Activated naive CD4-positive, alpha-beta T cell treated with anti-CD3 and anti-CD28 coated beads, Interleukin-2, amount 50 U/mL, for 72 hours (primary cell): ENCODE results near the gene CDK2AP2. TPM values are rescaled to one million over a fixed set of nuclear protein-coding genes. Genes with fewer than 3 reads are reported as not detected.
A peak's percentile ranks its signal among the peaks of the same experiment; 100 is the strongest.
"Not testable (repeated sequence)": the region's sequence is repeated elsewhere in the genome, so short reads cannot be mapped to it uniquely, and the experiment has no call there.

ENCODE experiments used
- ATAC-seq, 2 donors: fragments of 150-1000 bp; cut with Tn5 transposase; 2 replicates each; pipeline ENCODE4 v1.10.0; 2021; ENCODE audit warnings: mild to moderate bottlenecking in 2 of 2, moderate library complexity in 2 of 2
- DNase-seq, 2 donors: peaks; one replicate each; pipeline ENCODE4 v3.0.0; 2021 to 2022; ENCODE audit warnings: low spot score in 2 of 2
- H3K27ac Mint-ChIP-seq, 2 donors: one replicate each; pipeline ENCODE4 v1.8.0; 2022; ENCODE audit warnings: mild to moderate bottlenecking in 2 of 2, mixed read lengths in 2 of 2
- H3K36me3 Mint-ChIP-seq, 2 donors: one replicate each; pipeline ENCODE4 v1.8.0; 2022; ENCODE audit warnings: mixed read lengths in 2 of 2
- H3K9me3 Mint-ChIP-seq, 2 donors: one replicate each; pipeline ENCODE4 v1.8.0; 2022; ENCODE audit warnings: mixed read lengths in 2 of 2
- total RNA-seq, 2 donors: library from RNA; stranded (reverse); gene quantifications; one replicate each; pipeline ENCODE4 v1.2.3, GENCODE V29; 2022

CDK2AP2 gene
- total RNA-seq, 2 donors from 2014 or later = 72.4 to 85.2 TPM

DNA sequence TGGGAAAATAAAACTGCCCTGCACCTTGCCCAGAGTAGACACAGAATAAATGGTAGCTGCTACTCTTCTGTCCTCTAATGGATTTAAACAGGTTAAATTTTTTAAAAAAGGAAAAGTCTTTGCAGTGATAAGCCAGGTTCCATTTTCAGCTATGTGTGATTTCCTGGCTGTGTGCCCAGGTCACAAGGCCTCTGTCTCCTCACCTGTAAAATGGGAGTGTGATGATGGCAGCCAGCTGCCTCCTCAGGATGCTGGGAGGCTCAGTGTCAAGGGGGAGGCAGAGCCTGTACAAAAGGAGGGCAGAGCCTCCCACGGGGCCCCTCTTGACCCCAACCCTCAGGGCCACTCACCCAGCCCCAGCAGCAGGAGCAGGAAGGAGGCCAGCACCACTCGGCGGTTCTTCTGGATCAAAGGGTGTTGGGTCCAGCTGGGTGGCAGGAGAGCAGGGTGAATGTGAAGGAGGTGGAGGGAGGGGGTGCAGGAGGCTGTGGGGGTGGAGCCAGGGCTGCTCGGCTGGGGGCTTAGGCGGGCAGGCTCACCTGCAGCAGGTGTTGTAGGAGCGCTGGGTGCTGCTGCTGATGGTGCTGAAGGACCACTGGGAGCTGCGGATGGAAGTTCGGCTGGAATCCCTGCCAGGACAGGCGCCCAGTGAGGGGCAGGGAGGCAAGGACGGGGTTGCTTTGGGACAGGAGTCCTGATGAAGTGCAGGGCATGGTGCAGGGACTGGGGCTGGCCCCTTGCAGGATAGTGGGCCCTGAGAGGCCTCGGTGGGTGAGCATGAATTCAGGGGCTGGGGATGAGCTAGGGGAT is 40.8 kb downstream of the CDK2AP2 start:
- Mint-ChIP-seq H3K9me3 (no peaks in the 10 kb centered on the region), H3K27ac (peak overlapping the region; percentile 82 to 97), H3K36me3 (peaks cover 7 to 15% of the 10 kb centered on the region in 2 donors)
- ATAC-seq = no peak
- DNase-seq = no peak

DNA sequence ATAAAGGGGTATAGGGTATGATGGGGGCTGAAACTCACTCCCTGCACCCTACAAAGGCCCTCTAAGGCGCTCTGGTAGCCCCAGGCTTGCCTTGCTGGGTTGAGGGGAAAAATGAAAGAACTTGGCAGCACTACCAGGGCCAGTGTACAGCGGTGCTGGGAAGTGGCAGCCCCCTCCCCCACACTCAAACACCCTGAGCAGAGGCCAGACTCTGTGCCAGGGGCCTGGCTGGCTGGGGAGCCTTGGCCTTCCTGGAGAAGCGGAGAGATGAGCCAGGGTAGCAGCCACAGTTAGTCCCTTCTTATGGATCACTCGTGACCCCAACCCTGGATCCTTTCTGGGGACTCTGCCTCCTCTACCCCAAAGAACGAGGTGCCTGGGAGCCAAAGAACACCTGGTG is 41.6 kb downstream of the CDK2AP2 start:
- H3K9me3 Mint-ChIP-seq = no peaks in the 10 kb centered on the region
- DNase-seq (no peak), ATAC-seq (no peak)
- H3K27ac Mint-ChIP-seq = no peak overlapping the region
- peaks cover 7 to 15% of the 10 kb centered on the region in 2 donors for H3K36me3 Mint-ChIP-seq

DNA sequence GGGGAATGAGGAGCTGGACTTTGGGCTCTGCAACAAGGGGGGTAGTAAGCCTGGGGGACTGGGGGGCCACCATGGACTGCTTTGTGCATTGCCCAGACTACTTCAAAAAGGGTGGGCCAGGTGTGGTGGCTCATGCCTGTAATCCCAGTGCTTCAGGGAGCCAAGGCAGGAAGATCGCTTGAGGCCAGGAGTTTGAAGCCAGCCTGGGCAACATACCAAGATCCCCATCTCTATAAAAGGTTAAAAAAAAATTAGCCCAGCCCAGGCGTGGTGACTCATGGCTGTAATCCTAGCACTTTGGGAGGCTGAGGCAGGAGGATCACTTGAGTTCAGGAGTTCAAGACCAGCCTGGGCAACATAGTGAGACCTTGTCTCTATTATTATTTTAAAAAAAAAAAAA is 42.4 kb downstream of the CDK2AP2 start:
- peak overlapping the region in 1 of 2 donors; percentile 97 for H3K27ac Mint-ChIP-seq
- not testable (repeated sequence) for H3K9me3 Mint-ChIP-seq, ATAC-seq, DNase-seq
- peaks cover 7 to 15% of the 10 kb centered on the region in 2 donors for H3K36me3 Mint-ChIP-seq

DNA sequence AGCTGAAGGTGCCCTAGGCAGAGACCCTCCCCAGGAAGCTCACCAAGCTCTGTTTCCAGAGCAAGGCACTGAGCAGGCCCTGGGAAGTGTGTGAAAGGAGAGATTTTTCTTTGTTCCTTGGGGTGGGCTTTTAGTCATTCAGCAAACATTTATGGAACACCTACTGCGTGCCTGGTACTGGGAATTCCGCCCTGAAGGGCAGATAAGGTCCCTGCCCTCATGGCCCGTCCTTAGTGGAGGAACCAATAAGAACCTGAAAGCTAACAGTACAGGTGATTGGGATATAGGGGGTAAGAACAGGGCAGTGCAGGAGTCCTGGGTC is 42.8 kb downstream of the CDK2AP2 start:
- no peak for DNase-seq
- no peak for ATAC-seq
- Mint-ChIP-seq H3K27ac (peak overlapping the region in 1 of 2 donors; percentile 97), H3K36me3 (peaks cover 7 to 15% of the 10 kb centered on the region in 2 donors), H3K9me3 (no peaks in the 10 kb centered on the region)

DNA sequence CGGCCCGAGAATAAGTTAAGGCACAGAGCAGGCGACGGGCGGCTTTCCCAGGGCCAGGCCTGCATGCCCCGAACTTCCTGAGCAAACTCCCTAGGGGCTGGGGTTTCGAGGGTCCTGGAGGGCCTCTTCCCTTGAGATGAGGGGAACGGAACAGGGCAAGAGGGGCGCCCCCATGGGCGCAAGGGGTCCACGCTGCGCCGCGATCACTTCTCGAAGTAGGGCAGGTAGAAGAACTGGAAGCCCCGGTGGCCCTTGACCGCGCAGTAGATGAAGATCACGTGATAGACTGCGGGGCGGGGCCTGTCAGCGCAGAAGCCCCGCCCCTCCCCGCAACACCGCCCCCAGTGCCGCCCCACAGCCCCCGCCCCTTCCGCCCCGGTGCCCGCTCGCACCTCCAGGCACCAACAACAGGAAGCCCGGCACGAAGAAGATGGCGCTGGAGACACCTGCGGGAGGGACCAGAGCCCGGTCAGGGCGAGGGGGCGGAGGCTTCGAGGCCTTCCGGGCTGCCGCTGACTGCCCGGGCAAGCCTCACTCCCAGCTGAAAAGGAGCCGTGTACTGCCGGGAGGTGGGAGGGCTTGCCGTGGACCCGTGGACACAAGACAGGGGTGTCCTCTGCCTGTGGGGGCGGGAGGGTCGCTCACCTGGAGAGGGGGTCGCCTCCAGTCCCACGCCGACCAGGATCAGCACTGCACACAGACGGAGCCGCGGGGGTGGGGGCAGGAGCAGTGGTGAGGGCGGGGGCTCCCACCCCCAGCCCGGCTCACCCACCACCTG is 43.4 kb downstream of the CDK2AP2 start:
- H3K9me3 Mint-ChIP-seq = no peaks in the 10 kb centered on the region
- DNase-seq (peak; percentile 91 to 92), ATAC-seq (peak; percentile 81 to 86)
- H3K27ac Mint-ChIP-seq = peak overlapping the region; percentile 81 to 97
- peaks cover 7 to 15% of the 10 kb centered on the region in 2 donors for H3K36me3 Mint-ChIP-seq

DNA sequence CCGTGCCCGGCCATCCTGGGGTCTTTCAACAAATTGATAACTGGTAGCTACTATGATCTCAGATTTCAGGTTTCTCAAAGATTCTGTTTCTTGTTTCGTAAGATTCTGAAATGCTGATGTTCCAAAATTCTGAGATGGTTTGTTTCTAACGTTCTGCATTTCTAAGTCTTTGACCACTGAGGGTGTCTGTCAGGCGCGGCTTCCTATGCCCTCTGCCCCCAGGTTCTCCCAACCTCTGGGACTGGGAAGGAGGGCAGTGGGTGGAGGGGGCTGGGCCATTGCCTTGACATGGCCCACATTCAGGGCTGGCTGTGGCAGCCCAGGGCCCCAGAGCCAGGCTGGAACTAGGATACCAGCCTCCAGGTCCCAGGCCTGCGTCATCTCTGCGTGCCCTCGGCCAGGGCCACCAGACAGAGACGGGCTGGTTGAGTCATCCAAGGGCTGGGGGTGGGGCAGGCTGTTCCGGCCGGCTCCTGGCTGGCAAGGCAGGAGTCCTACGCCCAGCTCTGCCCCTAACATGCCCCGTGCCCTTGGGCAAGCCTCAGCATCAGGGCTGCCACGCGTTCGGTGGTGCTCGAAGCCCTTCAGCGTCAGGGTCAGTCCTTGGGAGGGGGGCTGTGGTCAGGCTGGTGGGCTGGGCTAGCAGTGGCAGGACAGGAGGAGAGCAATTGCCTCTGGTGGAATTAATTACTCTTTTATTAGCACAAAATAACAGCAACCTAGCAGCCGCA is 44.1 kb downstream of the CDK2AP2 start:
- Mint-ChIP-seq H3K9me3 (no peaks in the 10 kb centered on the region), H3K27ac (peak overlapping the region; percentile 81 to 97), H3K36me3 (peaks cover 7 to 15% of the 10 kb centered on the region in 2 donors)
- DNase-seq = peak in 1 of 2 donors; percentile 56
- ATAC-seq = no peak

DNA sequence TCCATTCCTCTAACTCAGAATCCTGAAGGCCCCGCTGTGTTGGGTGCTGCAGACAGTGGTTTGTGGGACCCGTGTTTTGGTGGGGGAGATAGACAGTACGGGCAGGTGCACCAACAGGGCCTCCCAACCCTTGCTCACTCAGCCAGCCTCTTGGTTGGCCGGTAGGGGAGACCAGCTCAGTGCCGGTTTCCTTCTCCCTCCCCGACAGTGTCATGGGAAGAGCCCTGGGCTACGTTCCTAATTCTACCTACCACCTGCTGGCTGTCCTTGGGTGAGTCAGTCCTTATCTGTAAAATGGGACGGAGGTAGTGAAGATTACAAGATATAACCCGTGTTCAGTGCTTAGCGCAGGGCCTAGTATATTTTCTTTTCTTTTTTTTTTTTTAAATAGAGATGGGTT is 44.8 kb downstream of the CDK2AP2 start:
- DNase-seq (no peak), ATAC-seq (no peak)
- Mint-ChIP-seq H3K27ac (no peak overlapping the region), H3K36me3 (peaks cover 7 to 11% of the 10 kb centered on the region in 2 donors), H3K9me3 (no peaks in the 10 kb centered on the region)

DNA sequence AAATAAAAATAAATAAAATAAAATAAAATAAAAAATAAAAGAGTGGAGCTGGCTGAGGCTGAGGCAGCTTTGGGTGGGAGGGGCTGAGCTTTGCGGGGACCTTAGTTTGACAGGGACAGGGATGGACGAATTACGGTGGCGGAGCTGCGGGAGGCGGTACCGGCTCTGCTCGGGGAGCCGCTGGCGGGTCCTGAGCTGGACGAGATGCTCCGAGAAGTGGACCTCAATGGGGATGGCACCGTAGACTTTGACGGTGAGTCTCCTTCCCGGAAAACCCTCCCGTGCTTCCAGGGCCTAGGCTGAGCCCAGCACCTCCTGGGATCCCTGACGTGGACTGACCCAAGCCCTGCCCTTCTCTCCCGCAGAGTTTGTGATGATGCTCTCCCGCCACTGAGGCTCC is 49.7 kb downstream of the CDK2AP2 start:
- no peak for DNase-seq
- no peak overlapping the region for H3K27ac Mint-ChIP-seq
- no peaks in the 10 kb centered on the region for H3K36me3 Mint-ChIP-seq

DNA sequence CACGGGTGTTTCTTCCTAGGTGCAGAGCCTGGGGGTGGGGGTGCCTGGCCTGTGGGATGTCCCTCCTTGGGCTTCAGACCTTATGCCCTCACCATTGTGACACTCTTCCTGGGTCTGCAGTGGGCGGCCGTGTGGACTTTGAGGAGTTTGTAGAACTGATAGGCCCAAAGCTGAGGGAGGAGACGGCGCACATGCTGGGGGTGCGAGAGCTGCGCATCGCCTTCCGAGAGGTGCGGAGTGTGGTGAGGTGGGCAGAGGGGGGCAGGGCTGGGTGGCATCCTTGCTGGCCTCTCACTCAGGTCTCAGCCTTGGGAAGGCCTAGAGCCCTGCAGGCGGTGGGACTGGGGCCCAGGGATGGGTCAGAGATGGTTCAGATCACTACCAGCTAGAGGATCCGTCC is 50.5 kb downstream of the CDK2AP2 start:
- Mint-ChIP-seq H3K27ac (peak overlapping the region in 1 of 2 donors; percentile 46), H3K9me3 (no peaks in the 10 kb centered on the region), H3K36me3 (no peaks in the 10 kb centered on the region)
- ATAC-seq = no peak
- no peak for DNase-seq

More for the DNA sequence above, 49.7 kb downstream of the CDK2AP2 start:
- no peaks in the 10 kb centered on the region for H3K9me3 Mint-ChIP-seq
- ATAC-seq = no peak

Other genes starting within 250 kb of the CDK2AP2 start
- gene GRK2, start 241.7 kb downstream of the CDK2AP2 start, total RNA-seq = 100 to 1,000 TPM; 289 to 376 TPM
- 100 to 1,000 TPM in 1 of 2 donors, 10 to 100 TPM in 1; 76.0 to 213 TPM for gene ANKRD13D, start 218.9 kb downstream of the CDK2AP2 start, total RNA-seq
- 10 to 100 TPM; 11.6 to 16.5 TPM for gene SSH3, start 204.6 kb downstream of the CDK2AP2 start, total RNA-seq
- 10 to 100 TPM; 49.9 to 57.2 TPM for gene POLD4, start 154.6 kb downstream of the CDK2AP2 start, total RNA-seq
- gene CLCF1, start 134.6 kb downstream of the CDK2AP2 start, total RNA-seq = under 1 TPM in 1 of 2 donors, not detected in 1; 0.89 TPM
- 10 to 100 TPM; 35.6 to 53.7 TPM for gene RAD9A, start 116.2 kb downstream of the CDK2AP2 start, total RNA-seq
- gene PPP1CA, start 106.3 kb downstream of the CDK2AP2 start, total RNA-seq = 100 to 1,000 TPM; 238 to 253 TPM
- 100 to 1,000 TPM; 135 to 155 TPM for gene TBC1D10C, start 104.1 kb downstream of the CDK2AP2 start, total RNA-seq
- 1 to 10 TPM; 1.4 to 4.5 TPM for gene CARNS1, start 92.5 kb downstream of the CDK2AP2 start, total RNA-seq
- gene RPS6KB2, start 79.7 kb downstream of the CDK2AP2 start, total RNA-seq = 10 to 100 TPM; 64.3 to 68.8 TPM
- gene PTPRCAP, start 70.5 kb downstream of the CDK2AP2 start, total RNA-seq = 100 to 1,000 TPM in 1 of 2 donors, 10 to 100 TPM in 1; 65.2 to 131 TPM
- 100 to 1,000 TPM; 293 to 428 TPM for gene CORO1B, start 64.7 kb downstream of the CDK2AP2 start, total RNA-seq
- not detected for gene GPR152, start 55.4 kb downstream of the CDK2AP2 start, total RNA-seq
- 1 to 10 TPM; 1.7 to 2.8 TPM for gene CABP4, start 52.8 kb downstream of the CDK2AP2 start, total RNA-seq
- 10 to 100 TPM; 39.1 to 77.9 TPM for gene TMEM134, start 38.9 kb downstream of the CDK2AP2 start, total RNA-seq
- 100 to 1,000 TPM; 151 to 207 TPM for gene AIP, start 25.1 kb downstream of the CDK2AP2 start, total RNA-seq
- 100 to 1,000 TPM; 102 to 122 TPM for gene PITPNM1, start 2.8 kb downstream of the CDK2AP2 start, total RNA-seq
- gene CABP2, start 15.3 kb upstream of the CDK2AP2 start, total RNA-seq = not detected
- 100 to 1,000 TPM; 247 to 466 TPM for gene GSTP1, start 75.7 kb upstream of the CDK2AP2 start, total RNA-seq
- gene NDUFV1, start 98.8 kb upstream of the CDK2AP2 start, total RNA-seq = 100 to 1,000 TPM; 237 to 286 TPM
- gene NUDT8, start 121.8 kb upstream of the CDK2AP2 start, total RNA-seq = 10 to 100 TPM; 27.6 to 37.3 TPM
- not detected for gene TBX10, start 131.6 kb upstream of the CDK2AP2 start, total RNA-seq
- gene ACY3, start 142.6 kb upstream of the CDK2AP2 start, total RNA-seq = under 1 TPM in 1 of 2 donors, not detected in 1; 0.18 TPM
- not detected for gene ALDH3B2, start 166.5 kb upstream of the CDK2AP2 start, total RNA-seq